ENCODE measurements around the gene OSBPL1A.
A peak's percentile ranks its signal among the peaks of the same experiment; 100 is the strongest.
"Not testable (repeated sequence)": the region's sequence is repeated elsewhere in the genome, so short reads cannot be mapped to it uniquely, and the experiment has no call there.

The OSBPL1A gene

DNA sequence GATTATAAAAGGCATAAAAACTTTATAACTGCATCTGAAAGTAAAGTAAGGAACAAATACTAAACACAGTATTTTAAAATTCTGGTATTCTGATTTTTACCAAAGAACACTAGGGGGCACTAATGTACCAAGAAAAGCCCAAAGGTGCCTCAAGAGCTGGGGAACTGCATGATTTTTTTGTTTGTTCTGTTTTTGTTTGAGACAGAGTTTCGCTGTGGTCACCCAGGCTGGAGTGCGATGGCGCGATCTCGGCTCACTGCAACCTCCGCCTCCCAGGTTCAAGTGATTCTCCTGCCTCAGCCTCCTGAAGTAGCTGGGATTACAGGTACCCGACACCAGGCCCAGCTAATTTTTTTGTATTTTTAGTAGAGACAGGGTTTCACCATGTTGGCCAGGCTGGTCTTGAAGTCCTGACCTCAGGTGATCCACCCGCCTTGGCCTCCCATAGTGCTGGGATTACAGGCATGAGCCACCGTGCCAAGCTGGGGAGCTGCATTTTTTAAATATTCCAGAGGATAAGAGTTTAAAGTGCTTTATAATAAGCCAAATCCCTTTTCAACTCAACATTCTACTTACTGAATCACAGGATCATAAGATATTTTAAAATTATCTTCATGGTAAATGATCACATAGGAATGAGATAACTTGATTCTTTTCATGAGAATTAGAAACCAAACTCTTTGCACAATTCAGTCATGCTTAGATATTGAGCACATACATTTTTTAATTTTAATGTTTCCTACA is 37.7 kb downstream of the OSBPL1A start:
- H3K27ac ChIP-seq (ENCODE audit: insufficient read depth in 1 of 2, low read depth in 1 of 2, low read length in 2 of 2, poor library complexity in 1 of 2, severe bottlenecking in 2 of 2); H3K9me3 ChIP-seq (ENCODE audit: control extremely low read depth in 1 of 5, control insufficient read depth in 4 of 5, insufficient read depth in 2 of 5, low read depth in 1 of 5, low read length in 4 of 5); H3K27me3 ChIP-seq (replicated peaks in 2 of 5; ENCODE audit: control insufficient read depth in 4 of 5, insufficient read depth in 5 of 5, low read length in 4 of 5); H3K4me1 ChIP-seq (ENCODE audit: control extremely low read depth in 1 of 4, control insufficient read depth in 4 of 4, insufficient read depth in 4 of 4, low read length in 3 of 4): not testable (repeated sequence)
- DNase-seq = peak; percentile 60 to 82 (median 78)
- ChIA-PET CTCF (interaction anchor here (0.7 to 6.0 kb wide), 20 partner anchors 9 to 370 kb away, joined by 3 to 80 read pairs (median 4); partner anchors contain the start of genes IMPACT and OSBPL1A), POLR2A (interaction anchor here (0.7 kb wide), 1 partner anchor 9 kb away, joined by 3 read pairs; no protein-coding TSS in a partner anchor)
- 31% methylated on average over 7 of the region's 9 CpGs for WGBS (ENCODE audit: insufficient coverage)
- peaks cover 2 to 34% (median 10%) of the 10 kb centered on the region in 4 experiments for H3K36me3 ChIP-seq (ENCODE audit: control insufficient read depth in 4 of 4, insufficient read depth in 4 of 4, low read length in 3 of 4)
- peak overlapping the region in 1 of 7 experiments; percentile 13 for H3K4me3 ChIP-seq (ENCODE audit: control insufficient read depth in 1 of 7, extremely low read depth in 1 of 7, insufficient read depth in 4 of 7, low read depth in 2 of 7, low read length in 6 of 7)

DNA sequence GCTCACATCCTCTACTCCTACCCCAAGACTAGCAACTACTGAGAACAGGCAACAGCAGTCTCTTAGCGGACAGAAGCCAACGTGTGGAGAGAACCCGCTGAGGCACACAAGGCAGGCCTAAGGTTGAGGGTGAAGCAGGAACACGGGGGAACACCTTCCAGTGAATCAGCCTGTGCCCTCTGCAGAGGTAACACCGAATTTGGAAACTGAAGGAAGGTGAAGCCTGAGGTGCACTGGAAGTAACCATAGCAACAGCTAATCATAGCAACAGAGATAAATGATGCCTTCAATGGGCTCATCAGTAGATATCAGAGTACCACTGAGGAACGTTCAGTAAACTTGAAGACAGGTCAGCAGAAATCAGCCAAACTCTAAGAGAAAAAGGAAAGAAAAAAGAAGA is 43.3 kb downstream of the OSBPL1A start:
- CTCF ChIA-PET = interaction anchor here (1.4 kb wide), 1 partner anchor 15 kb away, joined by 3 read pairs; no protein-coding TSS in a partner anchor
- peaks cover 0 to 9% (median 6%) of the 10 kb centered on the region in 4 experiments for H3K36me3 ChIP-seq (ENCODE audit: control insufficient read depth in 4 of 4, insufficient read depth in 4 of 4, low read length in 3 of 4)
- POLR2A ChIA-PET = no interaction called here
- DNase-seq = peak in 1 of 3 donors; percentile 19
- H3K9me3 ChIP-seq (ENCODE audit: control extremely low read depth in 1 of 5, control insufficient read depth in 4 of 5, insufficient read depth in 2 of 5, low read depth in 1 of 5, low read length in 4 of 5) = no peaks in the 10 kb centered on the region
- no peaks in the 10 kb centered on the region for H3K4me1 ChIP-seq (ENCODE audit: control extremely low read depth in 1 of 4, control insufficient read depth in 4 of 4, insufficient read depth in 4 of 4, low read length in 3 of 4)
- no peaks in the 10 kb centered on the region for H3K27me3 ChIP-seq (replicated peaks in 2 of 5; ENCODE audit: control insufficient read depth in 4 of 5, insufficient read depth in 5 of 5, low read length in 4 of 5)
- 95% methylated on average over 5 of the region's 6 CpGs for WGBS (ENCODE audit: insufficient coverage)
- no peak overlapping the region for H3K27ac ChIP-seq (ENCODE audit: insufficient read depth in 1 of 2, low read depth in 1 of 2, low read length in 2 of 2, poor library complexity in 1 of 2, severe bottlenecking in 2 of 2)
- no peak overlapping the region for H3K4me3 ChIP-seq (ENCODE audit: control insufficient read depth in 1 of 7, extremely low read depth in 1 of 7, insufficient read depth in 4 of 7, low read depth in 2 of 7, low read length in 6 of 7)

DNA sequence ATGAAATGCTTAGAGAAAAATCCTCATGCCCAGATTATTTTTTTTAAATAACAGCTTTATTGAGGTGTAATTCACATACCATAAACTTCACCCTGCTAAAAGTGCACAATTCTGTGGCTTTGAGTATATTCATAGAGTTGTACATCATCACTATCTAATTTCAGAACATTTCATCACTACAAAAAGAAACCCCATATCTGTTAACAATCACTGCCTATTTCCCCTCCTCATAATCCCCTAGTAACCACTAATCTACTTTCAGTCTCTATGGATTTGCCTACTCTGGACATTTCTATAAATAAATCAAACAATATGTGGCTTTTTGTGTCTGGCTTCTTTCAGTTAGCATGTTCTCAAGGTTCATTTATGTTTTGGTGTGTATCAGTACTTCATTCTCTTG is 51.4 kb downstream of the OSBPL1A start:
- DNase-seq = no peak
- POLR2A ChIA-PET = no interaction called here
- CTCF ChIA-PET = no interaction called here

DNA sequence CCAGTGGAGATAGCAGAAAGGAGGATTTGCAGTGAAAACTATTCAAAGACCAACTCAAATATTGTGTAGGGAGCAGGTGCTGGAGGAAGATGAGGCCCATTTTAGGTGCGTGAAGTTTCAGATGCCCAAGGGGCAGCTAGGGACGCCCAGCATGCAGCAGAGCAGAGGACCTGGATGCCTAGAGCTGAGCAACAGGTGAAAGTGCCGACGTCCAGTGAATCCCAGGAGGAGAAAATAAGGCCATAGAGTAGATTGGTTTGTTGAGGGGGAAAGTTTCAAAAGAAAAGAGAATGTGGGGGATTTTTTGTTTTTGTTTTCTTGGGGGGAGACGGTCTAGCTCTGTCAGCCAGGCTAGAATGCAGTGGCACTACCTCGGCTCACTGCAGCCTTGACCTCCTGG is 53.1 kb downstream of the OSBPL1A start:
- 100% methylated on average over 3 of the region's 6 CpGs for WGBS (ENCODE audit: insufficient coverage)
- Histone ChIP-seq H3K9me3 (ENCODE audit: control extremely low read depth in 1 of 5, control insufficient read depth in 4 of 5, insufficient read depth in 2 of 5, low read depth in 1 of 5, low read length in 4 of 5) (no peaks in the 10 kb centered on the region), H3K36me3 (ENCODE audit: control insufficient read depth in 4 of 4, insufficient read depth in 4 of 4, low read length in 3 of 4) (peaks cover 0 to 5% (median 3%) of the 10 kb centered on the region in 4 experiments), H3K4me3 (ENCODE audit: control insufficient read depth in 1 of 7, extremely low read depth in 1 of 7, insufficient read depth in 4 of 7, low read depth in 2 of 7, low read length in 6 of 7) (no peak overlapping the region), H3K4me1 (ENCODE audit: control extremely low read depth in 1 of 4, control insufficient read depth in 4 of 4, insufficient read depth in 4 of 4, low read length in 3 of 4) (no peaks in the 10 kb centered on the region), H3K27me3 (replicated peaks in 2 of 5; ENCODE audit: control insufficient read depth in 4 of 5, insufficient read depth in 5 of 5, low read length in 4 of 5) (no peaks in the 10 kb centered on the region), H3K27ac (ENCODE audit: insufficient read depth in 1 of 2, low read depth in 1 of 2, low read length in 2 of 2, poor library complexity in 1 of 2, severe bottlenecking in 2 of 2) (no peak overlapping the region)
- CTCF ChIA-PET = no interaction called here
- POLR2A ChIA-PET = no interaction called here
- DNase-seq = no peak

More for the DNA sequence above, 51.4 kb downstream of the OSBPL1A start:
- H3K4me1 ChIP-seq (ENCODE audit: control extremely low read depth in 1 of 4, control insufficient read depth in 4 of 4, insufficient read depth in 4 of 4, low read length in 3 of 4) = no peaks in the 10 kb centered on the region
- H3K4me3 ChIP-seq (ENCODE audit: control insufficient read depth in 1 of 7, extremely low read depth in 1 of 7, insufficient read depth in 4 of 7, low read depth in 2 of 7, low read length in 6 of 7) = no peak overlapping the region
- H3K27me3 ChIP-seq (replicated peaks in 2 of 5; ENCODE audit: control insufficient read depth in 4 of 5, insufficient read depth in 5 of 5, low read length in 4 of 5) = no peaks in the 10 kb centered on the region
- H3K36me3 ChIP-seq (ENCODE audit: control insufficient read depth in 4 of 4, insufficient read depth in 4 of 4, low read length in 3 of 4) = peaks cover 0 to 6% (median 3%) of the 10 kb centered on the region in 4 experiments
- H3K27ac ChIP-seq (ENCODE audit: insufficient read depth in 1 of 2, low read depth in 1 of 2, low read length in 2 of 2, poor library complexity in 1 of 2, severe bottlenecking in 2 of 2) = no peak overlapping the region
- no peaks in the 10 kb centered on the region for H3K9me3 ChIP-seq (ENCODE audit: control extremely low read depth in 1 of 5, control insufficient read depth in 4 of 5, insufficient read depth in 2 of 5, low read depth in 1 of 5, low read length in 4 of 5)

DNA sequence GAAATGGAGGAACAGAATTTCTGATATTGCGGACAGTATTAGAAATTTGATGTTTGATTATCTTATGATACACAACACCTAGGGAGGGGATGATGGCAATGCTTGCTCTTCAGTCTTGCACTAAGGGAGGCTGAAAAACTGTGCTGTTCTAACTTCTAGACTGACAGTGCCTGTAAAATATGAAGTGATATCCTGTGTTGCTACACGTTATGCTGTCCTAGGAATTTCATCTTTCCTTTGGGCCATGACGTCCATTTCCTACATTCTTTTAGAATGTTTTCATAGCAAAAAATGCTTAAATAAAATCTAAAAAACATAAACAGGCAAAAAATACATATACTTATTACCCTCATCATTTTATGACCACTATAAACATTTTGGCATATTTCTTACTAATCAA is 55.3 kb downstream of the OSBPL1A start:
- no peak for DNase-seq
- ChIA-PET CTCF (no interaction called here), POLR2A (no interaction called here)
- no peaks in the 10 kb centered on the region for H3K4me1 ChIP-seq (ENCODE audit: control extremely low read depth in 1 of 4, control insufficient read depth in 4 of 4, insufficient read depth in 4 of 4, low read length in 3 of 4)
- peaks cover 0 to 4% (median 3%) of the 10 kb centered on the region in 4 experiments for H3K36me3 ChIP-seq (ENCODE audit: control insufficient read depth in 4 of 4, insufficient read depth in 4 of 4, low read length in 3 of 4)
- H3K4me3 ChIP-seq (ENCODE audit: control insufficient read depth in 1 of 7, extremely low read depth in 1 of 7, insufficient read depth in 4 of 7, low read depth in 2 of 7, low read length in 6 of 7) = no peak overlapping the region
- no peaks in the 10 kb centered on the region for H3K9me3 ChIP-seq (ENCODE audit: control extremely low read depth in 1 of 5, control insufficient read depth in 4 of 5, insufficient read depth in 2 of 5, low read depth in 1 of 5, low read length in 4 of 5)
- no peak overlapping the region for H3K27ac ChIP-seq (ENCODE audit: insufficient read depth in 1 of 2, low read depth in 1 of 2, low read length in 2 of 2, poor library complexity in 1 of 2, severe bottlenecking in 2 of 2)
- no peaks in the 10 kb centered on the region for H3K27me3 ChIP-seq (replicated peaks in 2 of 5; ENCODE audit: control insufficient read depth in 4 of 5, insufficient read depth in 5 of 5, low read length in 4 of 5)
- 100% methylated on average over 1 of the region's 3 CpGs for WGBS (ENCODE audit: insufficient coverage)

DNA sequence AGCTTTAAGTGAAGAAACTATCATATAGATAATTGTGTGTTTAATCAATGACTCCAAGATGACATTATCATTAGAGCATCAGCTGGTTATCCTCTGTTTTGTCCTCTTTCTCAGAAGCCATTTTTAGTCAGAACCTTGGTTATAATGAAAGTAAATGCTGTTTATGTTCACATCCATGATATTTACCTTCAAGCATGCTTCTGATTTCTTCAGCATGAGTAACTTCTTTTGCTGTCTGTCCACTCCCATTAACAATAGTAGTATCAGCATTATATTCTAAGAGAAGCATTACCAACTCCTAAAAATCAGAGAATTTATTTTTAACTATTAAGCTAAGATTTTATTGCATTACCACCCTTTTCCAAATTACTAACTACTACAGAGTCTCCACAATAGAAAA is 56.3 kb downstream of the OSBPL1A start:
- Histone ChIP-seq H3K27ac (ENCODE audit: insufficient read depth in 1 of 2, low read depth in 1 of 2, low read length in 2 of 2, poor library complexity in 1 of 2, severe bottlenecking in 2 of 2) (no peak overlapping the region), H3K4me3 (ENCODE audit: control insufficient read depth in 1 of 7, extremely low read depth in 1 of 7, insufficient read depth in 4 of 7, low read depth in 2 of 7, low read length in 6 of 7) (no peak overlapping the region), H3K9me3 (ENCODE audit: control extremely low read depth in 1 of 5, control insufficient read depth in 4 of 5, insufficient read depth in 2 of 5, low read depth in 1 of 5, low read length in 4 of 5) (no peaks in the 10 kb centered on the region), H3K27me3 (replicated peaks in 2 of 5; ENCODE audit: control insufficient read depth in 4 of 5, insufficient read depth in 5 of 5, low read length in 4 of 5) (no peaks in the 10 kb centered on the region), H3K4me1 (ENCODE audit: control extremely low read depth in 1 of 4, control insufficient read depth in 4 of 4, insufficient read depth in 4 of 4, low read length in 3 of 4) (no peaks in the 10 kb centered on the region), H3K36me3 (ENCODE audit: control insufficient read depth in 4 of 4, insufficient read depth in 4 of 4, low read length in 3 of 4) (peaks cover 0 to 3% (median 0%) of the 10 kb centered on the region in 4 experiments)
- POLR2A ChIA-PET = no interaction called here
- CTCF ChIA-PET = interaction anchor here (0.9 kb wide), 1 partner anchor 14 kb away, joined by 4 read pairs; no protein-coding TSS in a partner anchor
- no peak for DNase-seq

DNA sequence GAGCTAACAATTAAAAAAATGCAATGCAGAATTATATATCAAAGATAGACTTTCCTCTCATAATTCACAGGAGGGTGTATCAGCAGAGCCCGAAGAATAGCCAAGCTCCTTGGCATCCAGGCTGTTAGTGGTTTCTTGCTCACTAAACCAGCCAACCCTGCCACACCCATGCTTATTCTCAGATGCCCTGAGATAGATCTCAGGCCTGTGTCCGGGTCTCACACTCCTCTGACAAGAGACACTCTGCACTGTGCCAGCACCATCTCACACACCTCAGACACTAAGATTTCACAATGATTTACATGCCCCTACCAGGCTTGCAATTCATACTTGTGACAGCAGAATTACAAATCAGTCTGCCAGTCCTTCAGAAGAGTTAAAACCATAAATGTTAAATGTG is 64.5 kb downstream of the OSBPL1A start:
- POLR2A ChIA-PET = no interaction called here
- H3K27ac ChIP-seq (ENCODE audit: insufficient read depth in 1 of 2, low read depth in 1 of 2, low read length in 2 of 2, poor library complexity in 1 of 2, severe bottlenecking in 2 of 2) = no peak overlapping the region
- H3K4me3 ChIP-seq (ENCODE audit: control insufficient read depth in 1 of 7, extremely low read depth in 1 of 7, insufficient read depth in 4 of 7, low read depth in 2 of 7, low read length in 6 of 7) = no peak overlapping the region
- no peak for DNase-seq
- peaks cover 13 to 36% (median 23%) of the 10 kb centered on the region in 4 experiments for H3K36me3 ChIP-seq (ENCODE audit: control insufficient read depth in 4 of 4, insufficient read depth in 4 of 4, low read length in 3 of 4)
- CTCF ChIA-PET = no interaction called here
- no peaks in the 10 kb centered on the region for H3K27me3 ChIP-seq (replicated peaks in 2 of 5; ENCODE audit: control insufficient read depth in 4 of 5, insufficient read depth in 5 of 5, low read length in 4 of 5)
- H3K4me1 ChIP-seq (ENCODE audit: control extremely low read depth in 1 of 4, control insufficient read depth in 4 of 4, insufficient read depth in 4 of 4, low read length in 3 of 4) = no peaks in the 10 kb centered on the region
- H3K9me3 ChIP-seq (ENCODE audit: control extremely low read depth in 1 of 5, control insufficient read depth in 4 of 5, insufficient read depth in 2 of 5, low read depth in 1 of 5, low read length in 4 of 5) = peaks cover 0 to 11% (median 2%) of the 10 kb centered on the region in 5 experiments
- WGBS (ENCODE audit: insufficient coverage) = 100% methylated on average over 2 of the region's 2 CpGs
